GM23338 (cell line): ENCODE results near the gene DMD. TPM values are rescaled to one million over a fixed set of nuclear protein-coding genes. Genes with fewer than 3 reads are reported as not detected.

Source experiments
- ATAC-seq: fragments of 200-7000 bp; cut with Tn5 transposase; 3 replicates; pipeline ENCODE4 v1.9.1; 2020
- DNase-seq: peaks from one replicate; pipeline ENCODE4 v3.0.0-alpha.2; 2015; ENCODE audit warnings: low spot score
- H2AFZ ChIP-seq: fragments of 200-600 bp; sonication (generic); 2 replicates; pipeline ENCODE4 v1.8.0; 2016; ENCODE audit warnings: antibody characterized with exemption, mild to moderate bottlenecking, moderate library complexity
- H3F3A ChIP-seq: fragments of 200-600 bp; sonication (generic); replicated peaks from 2 replicates; pipeline ENCODE4 v1.8.0; 2017; ENCODE audit warnings: antibody characterized with exemption, mixed run types, low read depth
- H3K27ac ChIP-seq: fragments of 200-600 bp; sonication (generic); 2 replicates; pipeline ENCODE4 v1.6.1; 2016; ENCODE audit warnings: low read depth
- H3K27me3 ChIP-seq: fragments of 200-600 bp; sonication (generic); 2 replicates; pipeline ENCODE4 v1.8.0; 2016; ENCODE audit warnings: mild to moderate bottlenecking, mixed run types, moderate library complexity; ENCODE audit not compliant: insufficient read depth
- H3K36me3 ChIP-seq: fragments of 200-600 bp; sonication (generic); 2 replicates; pipeline ENCODE4 v1.8.0; 2016; ENCODE audit warnings: mild to moderate bottlenecking; ENCODE audit not compliant: insufficient read depth
- H3K4me1 ChIP-seq: fragments of 200-600 bp; sonication (generic); 2 replicates; pipeline ENCODE4 v1.8.0; 2016; ENCODE audit warnings: mild to moderate bottlenecking, moderate library complexity; ENCODE audit not compliant: insufficient read depth
- H3K4me2 ChIP-seq: fragments of 200-600 bp; sonication (generic); 2 replicates; pipeline ENCODE4 v1.7.1; 2017; ENCODE audit warnings: mixed run types
- H3K4me3 ChIP-seq: fragments of 200-600 bp; sonication (generic); 2 replicates; pipeline ENCODE4 v1.6.1; 2016; ENCODE audit warnings: mixed run types
- H3K79me2 ChIP-seq: fragments of 200-600 bp; sonication (generic); replicated peaks from 2 replicates; pipeline ENCODE4 v1.8.0; 2017; ENCODE audit warnings: mild to moderate bottlenecking; ENCODE audit not compliant: insufficient read depth
- H3K9me2 ChIP-seq: fragments of 200-600 bp; sonication (generic); 2 replicates; pipeline ENCODE4 v1.8.0; 2017; ENCODE audit not compliant: insufficient read depth
- H4K20me1 ChIP-seq: fragments of 200-600 bp; sonication (generic); replicated peaks from 2 replicates; pipeline ENCODE4 v1.8.0; 2017; ENCODE audit warnings: mild to moderate bottlenecking; ENCODE audit not compliant: insufficient read depth
- H3K27ac Mint-ChIP-seq: 2 replicates; pipeline ENCODE4 v1.8.0; 2020; ENCODE audit warnings: inconsistent platforms, mild to moderate bottlenecking, moderate library complexity, mixed read lengths
- H3K27me3 Mint-ChIP-seq: 3 replicates; pipeline ENCODE4 v1.8.0; 2022; ENCODE audit warnings: low read depth, mild to moderate bottlenecking, moderate library complexity, mixed read lengths, inconsistent platforms; ENCODE audit not compliant: insufficient read depth, poor library complexity
- H3K36me3 Mint-ChIP-seq: 3 replicates; pipeline ENCODE4 v1.8.0; 2021; ENCODE audit warnings: low read depth, mild to moderate bottlenecking, inconsistent platforms, moderate library complexity, mixed read lengths
- H3K4me1 Mint-ChIP-seq: 3 replicates; pipeline ENCODE4 v1.8.0; 2020; ENCODE audit warnings: mild to moderate bottlenecking, inconsistent platforms, mixed read lengths
- H3K4me3 Mint-ChIP-seq: 3 replicates; pipeline ENCODE4 v1.8.0; 2021; ENCODE audit warnings: moderate library complexity, mild to moderate bottlenecking, inconsistent platforms, mixed read lengths
- H3K9me3 Mint-ChIP-seq: 3 replicates; pipeline ENCODE4 v1.8.0; 2020; ENCODE audit warnings: moderate library complexity, mild to moderate bottlenecking, inconsistent platforms, mixed read lengths
- CREB1 ChIP-seq: fragments of 250-450 bp; sonication (Bioruptor Pico); IDR thresholded peaks from 2 replicates; pipeline ENCODE4 v1.5.0; 2020; ENCODE audit warnings: low read depth, mild to moderate bottlenecking, moderate library complexity
- CTCF ChIP-seq, 2 experiments: fragments of 200-600 bp in 1 of 2; sonication (generic) in 1 of 2; conservative IDR thresholded peaks; 2 replicates each; pipeline versions ENCODE4 v1.5.1 to v1.6.1; 2016 to 2017; ENCODE audit warnings: antibody characterized with exemption in 2 of 2, low read depth in 2 of 2, mild to moderate bottlenecking in 2 of 2, moderate library complexity in 1 of 2
- ETS1 ChIP-seq: IDR thresholded peaks from 2 replicates; pipeline ENCODE4 v1.6.1; 2016; ENCODE audit warnings: antibody characterized with exemption
- EZH2 ChIP-seq: fragments of 200-600 bp; sonication (generic); IDR thresholded peaks from one replicate; pipeline ENCODE4 v1.8.0; 2017; ENCODE audit warnings: antibody characterized with exemption, mild to moderate bottlenecking, low read depth; ENCODE audit not compliant: unreplicated experiment
- POLR2AphosphoS5 ChIP-seq: IDR thresholded peaks from 2 replicates; pipeline ENCODE4 v1.6.1; 2016; ENCODE audit warnings: antibody characterized with exemption, low read depth
- REST ChIP-seq: IDR thresholded peaks from one replicate; pipeline ENCODE4 v1.6.1; 2018; ENCODE audit warnings: antibody characterized with exemption; ENCODE audit not compliant: unreplicated experiment
- STAT1 ChIP-seq: IDR thresholded peaks from one replicate; pipeline ENCODE4 v1.6.1; 2016; ENCODE audit warnings: antibody characterized with exemption; ENCODE audit not compliant: unreplicated experiment
- ZNF114 ChIP-seq: fragments of 250-450 bp; sonication (Bioruptor Pico); IDR thresholded peaks from 2 replicates; pipeline ENCODE4 v1.5.0; 2020; ENCODE audit warnings: mild to moderate bottlenecking, moderate library complexity
- ZNF331 ChIP-seq: fragments of 250-450 bp; sonication (Bioruptor Pico); IDR thresholded peaks from 2 replicates; pipeline ENCODE4 v1.5.0; 2020; ENCODE audit warnings: low read depth, mild to moderate bottlenecking, moderate library complexity
- ZNF462 ChIP-seq: fragments of 250-450 bp; sonication (Bioruptor Pico); IDR thresholded peaks from 2 replicates; pipeline ENCODE4 v1.5.0; 2020; ENCODE audit warnings: mild to moderate bottlenecking, moderate library complexity
- polyA plus RNA-seq: library from polyadenylated mRNA; unstranded; fragments of >200 nt; fragmentation: Nextera tagmentation; extraction: Ambion mirVana; gene quantifications from 2 replicates; pipeline ENCODE4 v1.2.1, GENCODE V29; 2016
- total RNA-seq: library from RNA; depleted of rRNA; stranded (reverse); fragments of >200 nt; shearing (Covaris generic); gene quantifications from 2 replicates; pipeline ENCODE4 v1.2.3, GENCODE V29; 2014

The DMD gene
- total and polyA plus RNA-seq, 2 experiments from 2014 or later, result 4.5 to 7.6 TPM

- peaks cover 11% of the 10 kb centered on the region; the same call in 1 of the 3 replicates for H3K36me3 Mint-ChIP-seq
- H4K20me1 ChIP-seq, result no peaks in the 10 kb centered on the region
- H3K4me1 Mint-ChIP-seq, result no peaks in the 10 kb centered on the region
- no peaks in the 10 kb centered on the region; the same call in 2 of the 3 replicates for H3K9me3 Mint-ChIP-seq
- H2AFZ ChIP-seq, result no peak overlapping the region
- no peak overlapping the region for H3K4me2 ChIP-seq
- H3K27me3 Mint-ChIP-seq, result no peaks in the 10 kb centered on the region
- no peaks in the 10 kb centered on the region for H3K4me1 ChIP-seq
- H3K4me3 Mint-ChIP-seq, result no peak overlapping the region
- no peaks in the 10 kb centered on the region for H3K27me3 ChIP-seq
- ATAC-seq, result no peak
- no peak for TF ChIP-seq ZNF114 (CRISPR knock-in tag)
- no peak for TF ChIP-seq EZH2
- no peak for TF ChIP-seq ETS1
- TF ChIP-seq ZNF462 (CRISPR knock-in tag), result no peak
- no peak for TF ChIP-seq STAT1
- TF ChIP-seq CREB1, result no peak
- no peak for TF ChIP-seq CTCF (conservative IDR thresholded peaks at IDR 0.05; ENCODE audit: low read depth in 2 of 2)
- TF ChIP-seq ZNF331 (CRISPR knock-in tag), result no peak
- no peak for TF ChIP-seq POLR2AphosphoS5
- TF ChIP-seq REST, result no peak
- H3K27ac Mint-ChIP-seq, result no peak overlapping the region
- no peaks in the 10 kb centered on the region for H3K9me2 ChIP-seq
- H3F3A ChIP-seq, result no peaks in the 10 kb centered on the region
- H3K36me3 ChIP-seq, result no peaks in the 10 kb centered on the region
- H3K27ac ChIP-seq, result no peak overlapping the region
- no peak for DNase-seq
- no peaks in the 10 kb centered on the region for H3K79me2 ChIP-seq
- no peak overlapping the region for H3K4me3 ChIP-seq
Observed at GRCh38 chrX:31179203-31179602, 2032.1 kb downstream of the DMD start.
